ENCODE data around the gene KLHL7.

DNA sequence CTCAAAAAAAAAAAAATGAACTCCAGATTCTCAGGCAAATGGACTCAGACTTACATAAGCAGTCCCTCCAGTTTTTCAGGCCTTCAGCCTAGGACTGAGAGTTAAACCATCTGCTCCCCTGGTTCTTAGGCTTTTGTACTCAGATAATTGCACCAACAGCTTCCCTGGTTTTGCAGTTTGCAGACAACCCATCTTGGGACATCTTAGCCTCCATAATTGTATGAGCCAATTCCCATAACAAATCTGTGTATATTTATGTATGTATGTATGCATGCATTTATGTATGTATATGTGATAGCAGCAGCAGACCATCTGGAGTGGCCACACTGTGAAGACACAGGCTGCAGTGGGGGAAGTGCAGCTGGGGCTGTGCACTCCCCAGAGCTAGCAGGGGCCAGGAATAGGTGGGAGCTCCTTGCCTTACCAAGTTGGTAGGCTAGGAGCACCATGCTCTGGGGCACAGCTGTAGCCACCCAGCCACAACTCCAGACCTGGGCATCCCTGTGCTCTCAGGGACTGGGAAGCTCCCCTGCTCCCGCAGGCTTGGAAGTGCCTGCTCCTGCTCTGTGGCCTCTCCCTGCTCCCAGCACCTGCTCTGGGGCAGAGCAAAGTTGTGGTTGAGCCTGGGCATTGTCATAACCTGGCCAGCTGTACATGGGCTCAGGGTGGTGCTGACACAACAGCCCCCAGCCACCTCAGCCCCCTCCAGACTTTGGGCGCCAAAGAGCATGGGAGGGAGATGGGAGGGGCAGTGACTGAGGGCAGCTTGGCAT is 8.9 kb upstream of the KLHL7 start:
- TF ChIP-seq, protein P1, sequence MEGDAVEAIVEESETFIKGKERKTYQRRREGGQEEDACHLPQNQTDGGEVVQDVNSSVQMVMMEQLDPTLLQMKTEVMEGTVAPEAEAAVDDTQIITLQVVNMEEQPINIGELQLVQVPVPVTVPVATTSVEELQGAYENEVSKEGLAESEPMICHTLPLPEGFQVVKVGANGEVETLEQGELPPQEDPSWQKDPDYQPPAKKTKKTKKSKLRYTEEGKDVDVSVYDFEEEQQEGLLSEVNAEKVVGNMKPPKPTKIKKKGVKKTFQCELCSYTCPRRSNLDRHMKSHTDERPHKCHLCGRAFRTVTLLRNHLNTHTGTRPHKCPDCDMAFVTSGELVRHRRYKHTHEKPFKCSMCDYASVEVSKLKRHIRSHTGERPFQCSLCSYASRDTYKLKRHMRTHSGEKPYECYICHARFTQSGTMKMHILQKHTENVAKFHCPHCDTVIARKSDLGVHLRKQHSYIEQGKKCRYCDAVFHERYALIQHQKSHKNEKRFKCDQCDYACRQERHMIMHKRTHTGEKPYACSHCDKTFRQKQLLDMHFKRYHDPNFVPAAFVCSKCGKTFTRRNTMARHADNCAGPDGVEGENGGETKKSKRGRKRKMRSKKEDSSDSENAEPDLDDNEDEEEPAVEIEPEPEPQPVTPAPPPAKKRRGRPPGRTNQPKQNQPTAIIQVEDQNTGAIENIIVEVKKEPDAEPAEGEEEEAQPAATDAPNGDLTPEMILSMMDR (IDR thresholded peaks at IDR 0.05; ENCODE audit: low read depth, low read length) = no peak
- no peak for TF ChIP-seq EZH2phosphoT487 (IDR thresholded peaks at IDR 0.05; ENCODE audit: low read depth)
